ENCODE data around the gene ILKAP. TPM values are rescaled to one million over a fixed set of nuclear protein-coding genes. Genes with fewer than 3 reads are reported as not detected.

Gene ILKAP
- total RNA-seq, 1 experiment from 2014 or later, result 53.4 TPM

DNA sequence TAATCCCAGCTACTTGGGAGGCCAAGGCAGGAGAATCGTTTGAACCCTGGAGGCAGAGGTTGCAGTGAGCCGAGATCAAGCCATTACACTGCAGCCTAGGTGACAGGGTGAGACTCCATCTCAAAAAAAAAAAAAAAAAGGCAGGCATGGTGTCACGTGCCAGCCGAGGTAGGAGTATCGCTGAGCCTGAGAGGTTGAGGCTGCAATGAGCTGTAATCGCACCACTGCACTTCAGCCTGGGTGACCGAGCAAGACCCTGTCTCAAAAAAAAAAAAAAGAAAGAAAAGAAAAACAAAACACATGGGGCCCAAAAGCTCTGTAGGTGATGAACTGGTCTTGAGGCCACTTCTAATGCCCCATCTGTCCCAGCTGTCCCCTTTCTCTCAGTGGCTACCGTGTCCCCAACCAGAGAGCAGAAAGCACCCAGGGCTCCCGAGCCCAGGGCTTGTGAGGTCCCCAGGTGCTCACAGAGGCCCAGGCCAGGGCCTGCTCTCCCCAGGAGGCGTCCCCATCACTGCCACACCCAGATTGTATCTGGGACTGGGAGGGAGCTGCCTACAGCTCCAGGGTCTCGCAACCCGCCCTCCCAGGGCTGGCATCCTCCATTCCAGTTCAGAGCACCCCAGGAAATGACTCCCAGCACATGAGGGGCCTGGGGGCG, 56.5 kb downstream of the ILKAP start:
- CTCF ChIA-PET, result no interaction called here
- Histone ChIP-seq H3K9me2 (ENCODE audit: insufficient read depth) (no peaks in the 10 kb centered on the region), H4K20me1 (ENCODE audit: insufficient read depth) (no peaks in the 10 kb centered on the region), H3K4me1 (ENCODE audit: control insufficient read depth in 1 of 2, insufficient read depth in 2 of 2, low read length in 2 of 2) (peaks cover 25 to 50% of the 10 kb centered on the region in 2 experiments), H3K9me3 (ENCODE audit: control insufficient read depth in 1 of 2, insufficient read depth in 1 of 2, low read depth in 1 of 2, low read length in 2 of 2) (no peaks in the 10 kb centered on the region), H3K4me3 (replicated peaks in 1 of 2; ENCODE audit: low read depth in 1 of 2, low read length in 2 of 2) (no peak overlapping the region), H3K9ac (ENCODE audit: low read length) (no peak overlapping the region), H3K27ac (ENCODE audit: low read depth, low read length) (no peak overlapping the region), H2AFZ (ENCODE audit: low read depth, low read length, poor library complexity, severe bottlenecking) (no peak overlapping the region), H3K27me3 (ENCODE audit: insufficient read depth, low read length) (no peaks in the 10 kb centered on the region), H3K79me2 (ENCODE audit: insufficient read depth, low read length) (no peaks in the 10 kb centered on the region), H3K4me2 (ENCODE audit: low read length) (no peak overlapping the region), H3K36me3 (ENCODE audit: control insufficient read depth in 1 of 2, insufficient read depth in 2 of 2, low read length in 2 of 2) (no peaks in the 10 kb centered on the region)
- POLR2A ChIA-PET, result no interaction called here
- no peak for ATAC-seq
- RAD21 ChIA-PET (ENCODE audit: low non-redundant PET in 1 of 2, low total read pairs in 2 of 2, uncharacterized antibody in 2 of 2, unreplicated experiment in 2 of 2), result no interaction called here
- no peak for TF ChIP-seq POLR2A (IDR thresholded peaks at IDR 0.05; ENCODE audit: borderline replicate concordance, extremely low read depth, insufficient read depth, insufficient read length)
- TF ChIP-seq TCF7L2 (IDR thresholded peaks at IDR 0.05; ENCODE audit: borderline replicate concordance, extremely low read depth, insufficient read depth, insufficient read length), result no peak
- TF ChIP-seq, protein P1, sequence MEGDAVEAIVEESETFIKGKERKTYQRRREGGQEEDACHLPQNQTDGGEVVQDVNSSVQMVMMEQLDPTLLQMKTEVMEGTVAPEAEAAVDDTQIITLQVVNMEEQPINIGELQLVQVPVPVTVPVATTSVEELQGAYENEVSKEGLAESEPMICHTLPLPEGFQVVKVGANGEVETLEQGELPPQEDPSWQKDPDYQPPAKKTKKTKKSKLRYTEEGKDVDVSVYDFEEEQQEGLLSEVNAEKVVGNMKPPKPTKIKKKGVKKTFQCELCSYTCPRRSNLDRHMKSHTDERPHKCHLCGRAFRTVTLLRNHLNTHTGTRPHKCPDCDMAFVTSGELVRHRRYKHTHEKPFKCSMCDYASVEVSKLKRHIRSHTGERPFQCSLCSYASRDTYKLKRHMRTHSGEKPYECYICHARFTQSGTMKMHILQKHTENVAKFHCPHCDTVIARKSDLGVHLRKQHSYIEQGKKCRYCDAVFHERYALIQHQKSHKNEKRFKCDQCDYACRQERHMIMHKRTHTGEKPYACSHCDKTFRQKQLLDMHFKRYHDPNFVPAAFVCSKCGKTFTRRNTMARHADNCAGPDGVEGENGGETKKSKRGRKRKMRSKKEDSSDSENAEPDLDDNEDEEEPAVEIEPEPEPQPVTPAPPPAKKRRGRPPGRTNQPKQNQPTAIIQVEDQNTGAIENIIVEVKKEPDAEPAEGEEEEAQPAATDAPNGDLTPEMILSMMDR (IDR thresholded peaks at IDR 0.05 in 2 of 3, conservative IDR thresholded peaks at IDR 0.05 in 1 of 3; ENCODE audit: borderline replicate concordance in 1 of 3, insufficient read depth in 1 of 3, low read depth in 2 of 3, low read length in 2 of 3), result no peak
- DNase-seq (ENCODE audit: low read depth, low spot score), result no peak
- BruUV-seq (replicated peaks), result no TSS peak
- intact Hi-C loops (cut with micrococcal nuclease), result no loop called here

DNA sequence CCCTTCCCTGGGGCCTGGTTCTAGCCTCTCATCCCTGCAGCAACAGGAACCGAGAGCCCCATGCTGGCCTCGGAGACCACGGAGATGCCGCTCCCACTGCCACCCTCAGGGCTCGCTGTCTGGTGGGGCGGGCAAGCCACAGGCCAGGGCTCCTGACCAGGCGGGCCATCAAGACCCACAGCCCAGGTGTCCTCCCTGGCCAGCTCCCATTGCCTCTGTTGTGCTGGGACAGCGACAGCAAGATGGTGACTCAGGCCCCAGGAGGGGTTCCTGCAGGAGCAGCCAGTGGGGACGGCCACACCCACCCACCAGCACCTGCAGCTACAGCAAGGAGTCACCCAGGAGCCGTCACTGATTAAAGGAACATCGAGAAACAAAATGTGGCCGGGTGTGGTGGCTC, 57.6 kb downstream of the ILKAP start:
- ChIA-PET CTCF (interaction anchor here (0.8 to 1.1 kb wide), 3 partner anchors 14 to 288 kb away, joined by 3 read pairs; no protein-coding TSS in a partner anchor), RAD21 (ENCODE audit: low non-redundant PET in 1 of 2, low total read pairs in 2 of 2, uncharacterized antibody in 2 of 2, unreplicated experiment in 2 of 2) (no interaction called here), POLR2A (no interaction called here)
- ATAC-seq, result peak; percentile 64
- H3K4me2 ChIP-seq (ENCODE audit: low read length), result peak overlapping the region; percentile 57
- no peak overlapping the region for H3K4me3 ChIP-seq (replicated peaks in 1 of 2; ENCODE audit: low read depth in 1 of 2, low read length in 2 of 2)
- no peaks in the 10 kb centered on the region for H3K79me2 ChIP-seq (ENCODE audit: insufficient read depth, low read length)
- no peak overlapping the region; the same call in 1 of the 2 replicates for H3K27ac ChIP-seq (ENCODE audit: low read depth, low read length)
- DNase-seq (ENCODE audit: low read depth, low spot score), result peak; percentile 41
- no peaks in the 10 kb centered on the region for H3K9me3 ChIP-seq (ENCODE audit: control insufficient read depth in 1 of 2, insufficient read depth in 1 of 2, low read depth in 1 of 2, low read length in 2 of 2)
- H3K36me3 ChIP-seq (ENCODE audit: control insufficient read depth in 1 of 2, insufficient read depth in 2 of 2, low read length in 2 of 2), result no peaks in the 10 kb centered on the region
- peaks cover 33 to 62% of the 10 kb centered on the region in 2 experiments for H3K4me1 ChIP-seq (ENCODE audit: control insufficient read depth in 1 of 2, insufficient read depth in 2 of 2, low read length in 2 of 2)
- H2AFZ ChIP-seq (ENCODE audit: low read depth, low read length, poor library complexity, severe bottlenecking), result no peak overlapping the region
- no peak overlapping the region for H3K9ac ChIP-seq (ENCODE audit: low read length)
- TF ChIP-seq ELF1 (IDR thresholded peaks at IDR 0.05; ENCODE audit: borderline replicate concordance, low read depth), result no peak
- TF ChIP-seq ZFX (IDR thresholded peaks at IDR 0.05), result no peak
- no peak for TF ChIP-seq TCF7L2 (IDR thresholded peaks at IDR 0.05; ENCODE audit: borderline replicate concordance, extremely low read depth, insufficient read depth, insufficient read length)
- TF ChIP-seq YY1 (IDR thresholded peaks at IDR 0.05; ENCODE audit: extremely low read depth, insufficient replicate concordance, low read depth, low read length), result no peak
- no peak for TF ChIP-seq CEBPB (IDR thresholded peaks at IDR 0.05; ENCODE audit: low read depth)
- TF ChIP-seq, protein P2, sequence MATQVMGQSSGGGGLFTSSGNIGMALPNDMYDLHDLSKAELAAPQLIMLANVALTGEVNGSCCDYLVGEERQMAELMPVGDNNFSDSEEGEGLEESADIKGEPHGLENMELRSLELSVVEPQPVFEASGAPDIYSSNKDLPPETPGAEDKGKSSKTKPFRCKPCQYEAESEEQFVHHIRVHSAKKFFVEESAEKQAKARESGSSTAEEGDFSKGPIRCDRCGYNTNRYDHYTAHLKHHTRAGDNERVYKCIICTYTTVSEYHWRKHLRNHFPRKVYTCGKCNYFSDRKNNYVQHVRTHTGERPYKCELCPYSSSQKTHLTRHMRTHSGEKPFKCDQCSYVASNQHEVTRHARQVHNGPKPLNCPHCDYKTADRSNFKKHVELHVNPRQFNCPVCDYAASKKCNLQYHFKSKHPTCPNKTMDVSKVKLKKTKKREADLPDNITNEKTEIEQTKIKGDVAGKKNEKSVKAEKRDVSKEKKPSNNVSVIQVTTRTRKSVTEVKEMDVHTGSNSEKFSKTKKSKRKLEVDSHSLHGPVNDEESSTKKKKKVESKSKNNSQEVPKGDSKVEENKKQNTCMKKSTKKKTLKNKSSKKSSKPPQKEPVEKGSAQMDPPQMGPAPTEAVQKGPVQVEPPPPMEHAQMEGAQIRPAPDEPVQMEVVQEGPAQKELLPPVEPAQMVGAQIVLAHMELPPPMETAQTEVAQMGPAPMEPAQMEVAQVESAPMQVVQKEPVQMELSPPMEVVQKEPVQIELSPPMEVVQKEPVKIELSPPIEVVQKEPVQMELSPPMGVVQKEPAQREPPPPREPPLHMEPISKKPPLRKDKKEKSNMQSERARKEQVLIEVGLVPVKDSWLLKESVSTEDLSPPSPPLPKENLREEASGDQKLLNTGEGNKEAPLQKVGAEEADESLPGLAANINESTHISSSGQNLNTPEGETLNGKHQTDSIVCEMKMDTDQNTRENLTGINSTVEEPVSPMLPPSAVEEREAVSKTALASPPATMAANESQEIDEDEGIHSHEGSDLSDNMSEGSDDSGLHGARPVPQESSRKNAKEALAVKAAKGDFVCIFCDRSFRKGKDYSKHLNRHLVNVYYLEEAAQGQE (IDR thresholded peaks at IDR 0.05; ENCODE audit: low read depth), result no peak
- no peak for TF ChIP-seq POLR2AphosphoS5 (IDR thresholded peaks at IDR 0.05; ENCODE audit: low read depth, low read length)
- no peak for TF ChIP-seq ZNF274 (IDR thresholded peaks at IDR 0.05; ENCODE audit: low read depth, low read length)
- TF ChIP-seq EZH2phosphoT487 (IDR thresholded peaks at IDR 0.05; ENCODE audit: borderline replicate concordance), result no peak
- no peak for TF ChIP-seq SIN3A (IDR thresholded peaks at IDR 0.05; ENCODE audit: low read depth)
- BruUV-seq (replicated peaks), result no TSS peak
- no peaks in the 10 kb centered on the region for H3K9me2 ChIP-seq (ENCODE audit: insufficient read depth)
- no peaks in the 10 kb centered on the region for H3K27me3 ChIP-seq (ENCODE audit: insufficient read depth, low read length)
- H4K20me1 ChIP-seq (ENCODE audit: insufficient read depth), result no peaks in the 10 kb centered on the region
- intact Hi-C loops (cut with micrococcal nuclease), result no loop called here
